Thoracic aorta (tissue), 2 donors: ENCODE measurements around the gene GPBAR1. TPM values are rescaled to one million over a fixed set of nuclear protein-coding genes. Genes with fewer than 3 reads are reported as not detected.

Source experiments
- ATAC-seq: fragments of 150-250 bp; one replicate; pipeline ENCODE4 v1.8.0; 2017; ENCODE audit warnings: low read depth; ENCODE audit not compliant: insufficient number of reproducible peaks, low FRiP score
- DNase-seq: peaks from one replicate; pipeline ENCODE4 v3.0.0-alpha.2; 2020; ENCODE audit warnings: low spot score
- H3K27ac ChIP-seq, 2 donors: fragments of 200-600 bp; sonication (generic); 1 replicate in 1 of 2; 2 replicates in 1 of 2; pipeline ENCODE4 v1.5.1; 2016; ENCODE audit warnings: mild to moderate bottlenecking in 2 of 2, moderate library complexity in 2 of 2
- H3K27me3 ChIP-seq: fragments of 200-600 bp; sonication (generic); replicated peaks from 2 replicates; pipeline ENCODE4 v1.6.0; 2016; ENCODE audit warnings: mild to moderate bottlenecking; ENCODE audit not compliant: insufficient read depth
- H3K36me3 ChIP-seq: fragments of 200-600 bp; sonication (generic); one replicate; pipeline ENCODE4 v1.5.1; 2016
- H3K4me1 ChIP-seq, 2 donors: fragments of 200-600 bp; sonication (generic); 1 replicate in 1 of 2; 2 replicates in 1 of 2; pipeline versions ENCODE4 v1.5.1 to v1.6.0; 2016; ENCODE audit warnings: low read depth in 2 of 2, mild to moderate bottlenecking in 1 of 2; ENCODE audit not compliant: control insufficient read depth in 1 of 2
- H3K4me3 ChIP-seq: fragments of 200-600 bp; sonication (generic); 2 replicates; pipeline ENCODE4 v1.5.1; 2016; ENCODE audit warnings: mild to moderate bottlenecking
- H3K9me3 ChIP-seq: fragments of 200-600 bp; sonication (generic); 2 replicates; pipeline ENCODE4 v1.5.1; 2016
- CTCF ChIP-seq: fragments of 200-600 bp; sonication (generic); IDR thresholded peaks from one replicate; pipeline ENCODE4 v1.5.1; 2019; ENCODE audit warnings: antibody characterized with exemption
- total RNA-seq, 2 donors: library from RNA; depleted of rRNA; stranded (reverse); fragments of >200 nt; gene quantifications; one replicate each; pipeline versions ENCODE4 v1.1.0 to v1.2.3, GENCODE V29; 2016

Gene GPBAR1
- total RNA-seq, 2 donors from 2014 or later: 3.5 to 4.2 TPM

- no peaks in the 10 kb centered on the region for H3K9me3 ChIP-seq
Observed at GRCh38 chr2:218226903-218227302, 33.9 kb upstream of the GPBAR1 start.

DNA sequence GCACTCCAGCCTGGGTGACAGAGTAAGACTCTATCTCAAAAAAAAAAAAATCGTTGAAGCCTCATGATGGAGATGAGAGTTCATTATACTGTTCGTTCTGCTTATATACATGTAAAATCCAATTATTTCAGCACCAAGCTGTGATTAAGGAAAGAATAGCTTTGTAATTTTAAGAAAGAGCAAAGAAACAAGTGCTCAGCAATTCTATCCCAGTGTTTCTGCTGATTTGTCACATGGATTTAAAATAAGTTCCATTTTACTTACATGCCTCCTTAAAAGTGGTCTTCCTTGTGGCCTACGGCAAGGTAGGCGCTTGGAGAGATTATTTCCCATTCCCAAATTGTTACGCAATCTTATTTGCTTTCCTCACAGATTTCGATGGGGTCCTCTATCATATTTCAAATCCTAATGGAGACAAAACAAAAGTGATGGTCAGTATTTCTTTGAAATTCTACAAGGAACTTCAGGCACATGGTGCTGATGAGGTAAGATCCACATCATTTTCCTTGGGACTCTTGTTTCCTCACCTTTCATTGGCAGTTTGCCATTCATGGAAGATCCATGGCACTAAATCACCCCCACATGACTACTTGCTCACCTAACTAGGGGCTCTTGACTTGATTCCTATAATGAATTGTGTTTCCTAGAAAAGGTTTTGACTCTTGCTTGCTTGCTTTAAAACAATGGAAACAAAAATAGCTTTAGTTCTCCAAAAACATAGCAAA lies 32.3 kb upstream of the GPBAR1 start:
- TF ChIP-seq CTCF: no peak
- Histone ChIP-seq H3K27ac (peak overlapping the region; percentile 88 to 95), H3K4me1 (peaks cover 50 to 67% of the 10 kb centered on the region in 2 donors), H3K9me3 (no peaks in the 10 kb centered on the region), H3K27me3 (no peaks in the 10 kb centered on the region), H3K36me3 (peaks cover 20% of the 10 kb centered on the region), H3K4me3 (peak overlapping the region; percentile 39)
- ATAC-seq (no peak), DNase-seq (no peak)

More at GRCh38 chr2:218226903-218227302, 33.9 kb upstream of the GPBAR1 start:
- no peak overlapping the region for H3K4me3 ChIP-seq
- peaks cover 66 to 80% of the 10 kb centered on the region in 2 donors for H3K4me1 ChIP-seq
- no peak for DNase-seq
- no peak for ATAC-seq
- peaks cover 19% of the 10 kb centered on the region for H3K36me3 ChIP-seq
- H3K27ac ChIP-seq: peak overlapping the region in 1 of 2 donors; percentile 95
- no peak for TF ChIP-seq CTCF
- H3K27me3 ChIP-seq: no peaks in the 10 kb centered on the region

- Histone ChIP-seq H3K36me3 (peaks cover 20% of the 10 kb centered on the region), H3K4me3 (peak overlapping the region; percentile 39), H3K27ac (peak overlapping the region; percentile 88 to 95), H3K27me3 (no peaks in the 10 kb centered on the region), H3K4me1 (peaks cover 43 to 65% of the 10 kb centered on the region in 2 donors), H3K9me3 (no peaks in the 10 kb centered on the region)
- ATAC-seq: peak; percentile 81
- no peak for DNase-seq
- no peak for TF ChIP-seq CTCF
Observed at GRCh38 chr2:218229239-218229638, 31.6 kb upstream of the GPBAR1 start.

DNA sequence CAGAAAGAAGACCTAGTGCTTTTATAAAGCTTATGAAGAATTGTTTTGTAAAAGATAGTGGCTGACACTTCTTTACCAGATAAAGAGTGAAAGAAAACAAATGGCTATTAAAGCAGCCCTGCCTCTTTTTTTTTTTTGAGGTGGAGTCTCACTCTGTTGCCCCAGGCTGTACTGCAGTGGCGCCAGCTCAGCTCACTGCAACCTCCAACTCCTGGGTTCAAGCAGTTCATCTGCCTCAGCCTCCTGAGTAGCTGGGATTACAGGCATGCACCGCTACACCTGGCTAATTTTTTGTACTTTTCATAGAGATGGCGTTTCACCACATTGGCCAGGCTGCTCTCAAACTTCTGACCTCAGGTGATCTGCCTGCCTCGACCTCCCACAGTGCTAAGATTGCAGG lies 31.0 kb upstream of the GPBAR1 start:
- ATAC-seq (no peak), DNase-seq (no peak)
- Histone ChIP-seq H3K4me1 (peaks cover 39 to 65% of the 10 kb centered on the region in 2 donors), H3K36me3 (peaks cover 21% of the 10 kb centered on the region), H3K27me3 (no peaks in the 10 kb centered on the region), H3K4me3 (peak overlapping the region; percentile 6), H3K27ac (peak overlapping the region; percentile 88 to 95), H3K9me3 (no peaks in the 10 kb centered on the region)
- TF ChIP-seq CTCF: no peak

- Histone ChIP-seq H3K27me3 (no peaks in the 10 kb centered on the region), H3K36me3 (peaks cover 26% of the 10 kb centered on the region), H3K9me3 (no peaks in the 10 kb centered on the region), H3K4me1 (peaks cover 36 to 63% of the 10 kb centered on the region in 2 donors), H3K27ac (peak overlapping the region; percentile 88 to 95), H3K4me3 (no peak overlapping the region)
- TF ChIP-seq CTCF: peak; percentile 24
- ATAC-seq: no peak
- no peak for DNase-seq
Observed at GRCh38 chr2:218230882-218231281, 29.9 kb upstream of the GPBAR1 start.
